ENCODE measurements around the gene SETD7.

DNA sequence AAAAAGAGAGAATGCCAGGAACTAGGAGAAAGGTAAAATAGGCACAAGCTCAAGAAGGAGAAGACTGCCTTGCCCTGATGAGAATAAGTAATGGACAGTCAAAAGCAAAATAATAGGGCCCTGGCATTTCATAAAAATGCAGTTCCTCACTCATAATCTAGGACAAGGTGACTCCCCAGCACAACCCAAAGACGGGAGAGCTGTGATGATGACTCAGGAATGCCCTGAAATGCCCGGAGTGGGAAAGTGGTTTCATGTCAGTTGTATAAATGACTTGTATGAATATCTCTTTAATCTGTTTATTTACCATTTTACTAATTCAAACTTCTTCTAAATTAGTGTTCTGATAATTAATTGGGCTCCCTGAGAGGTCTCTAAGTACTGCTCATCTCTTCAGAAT is 28.8 kb upstream of the SETD7 start:
- TF ChIP-seq, protein P1, sequence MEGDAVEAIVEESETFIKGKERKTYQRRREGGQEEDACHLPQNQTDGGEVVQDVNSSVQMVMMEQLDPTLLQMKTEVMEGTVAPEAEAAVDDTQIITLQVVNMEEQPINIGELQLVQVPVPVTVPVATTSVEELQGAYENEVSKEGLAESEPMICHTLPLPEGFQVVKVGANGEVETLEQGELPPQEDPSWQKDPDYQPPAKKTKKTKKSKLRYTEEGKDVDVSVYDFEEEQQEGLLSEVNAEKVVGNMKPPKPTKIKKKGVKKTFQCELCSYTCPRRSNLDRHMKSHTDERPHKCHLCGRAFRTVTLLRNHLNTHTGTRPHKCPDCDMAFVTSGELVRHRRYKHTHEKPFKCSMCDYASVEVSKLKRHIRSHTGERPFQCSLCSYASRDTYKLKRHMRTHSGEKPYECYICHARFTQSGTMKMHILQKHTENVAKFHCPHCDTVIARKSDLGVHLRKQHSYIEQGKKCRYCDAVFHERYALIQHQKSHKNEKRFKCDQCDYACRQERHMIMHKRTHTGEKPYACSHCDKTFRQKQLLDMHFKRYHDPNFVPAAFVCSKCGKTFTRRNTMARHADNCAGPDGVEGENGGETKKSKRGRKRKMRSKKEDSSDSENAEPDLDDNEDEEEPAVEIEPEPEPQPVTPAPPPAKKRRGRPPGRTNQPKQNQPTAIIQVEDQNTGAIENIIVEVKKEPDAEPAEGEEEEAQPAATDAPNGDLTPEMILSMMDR (conservative IDR thresholded peaks at IDR 0.05; ENCODE audit: low read depth, low read length): no peak
- TF ChIP-seq EZH2 (IDR thresholded peaks at IDR 0.05; ENCODE audit: borderline replicate concordance, low read depth, low read length, poor library complexity, severe bottlenecking): no peak

All from A673 (cell line).